Spleen (tissue), 7 donors: Measurements from ENCODE around the gene FGD4.

Experiments used
- POLR2AphosphoS5 ChIP-seq, 3 donors: sonication (generic); formaldehyde crosslinking; IDR thresholded peaks; one replicate each; pipeline ENCODE4 v1.5.1; 2017; ENCODE audit warnings: antibody characterized with exemption in 3 of 3
- TF ChIP-seq, protein P1 (sequence below), 11 experiments: fragments of 200-600 bp in 7 of 11; fragments of 450-650 bp in 4 of 11; sonication (generic) in 4 of 11; IDR thresholded peaks in 8 of 11; conservative IDR thresholded peaks in 3 of 11; 1 replicate in 7 of 11; 2 replicates in 4 of 11; pipeline versions ENCODE4 v1.4.0 to v1.8.0; 2016 to 2021; ENCODE audit warnings: antibody characterized with exemption in 11 of 11, inconsistent platforms in 4 of 11, mild to moderate bottlenecking in 1 of 11
- donor health status: DM: no; HTN: no; CAD: no; lungs with moderate emphysema.
- donor health status: DM: no; HTN: no; CAD: no.
- donor health status: DM: no; HTN: no; CAD: no.

DNA sequence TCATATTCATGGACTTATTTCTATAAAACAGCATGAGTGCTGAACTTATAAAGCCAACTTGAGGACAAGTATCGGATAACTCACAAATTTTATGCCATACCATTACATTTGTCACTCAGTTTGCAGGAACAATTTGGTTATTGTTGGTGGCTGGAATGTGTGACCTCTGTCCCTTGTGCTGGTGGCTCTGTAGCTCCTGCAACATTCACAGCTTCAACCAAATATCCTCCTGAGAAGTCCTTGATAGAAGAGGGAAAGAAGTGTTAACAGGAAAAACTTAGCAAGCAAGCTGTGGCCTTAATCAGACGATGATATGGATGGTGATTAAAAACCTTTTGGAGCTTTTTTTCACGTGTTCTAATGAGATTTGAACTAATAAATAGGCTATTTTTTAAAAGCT lies 218.8 kb downstream of the FGD4 start:
- TF ChIP-seq, protein P1, sequence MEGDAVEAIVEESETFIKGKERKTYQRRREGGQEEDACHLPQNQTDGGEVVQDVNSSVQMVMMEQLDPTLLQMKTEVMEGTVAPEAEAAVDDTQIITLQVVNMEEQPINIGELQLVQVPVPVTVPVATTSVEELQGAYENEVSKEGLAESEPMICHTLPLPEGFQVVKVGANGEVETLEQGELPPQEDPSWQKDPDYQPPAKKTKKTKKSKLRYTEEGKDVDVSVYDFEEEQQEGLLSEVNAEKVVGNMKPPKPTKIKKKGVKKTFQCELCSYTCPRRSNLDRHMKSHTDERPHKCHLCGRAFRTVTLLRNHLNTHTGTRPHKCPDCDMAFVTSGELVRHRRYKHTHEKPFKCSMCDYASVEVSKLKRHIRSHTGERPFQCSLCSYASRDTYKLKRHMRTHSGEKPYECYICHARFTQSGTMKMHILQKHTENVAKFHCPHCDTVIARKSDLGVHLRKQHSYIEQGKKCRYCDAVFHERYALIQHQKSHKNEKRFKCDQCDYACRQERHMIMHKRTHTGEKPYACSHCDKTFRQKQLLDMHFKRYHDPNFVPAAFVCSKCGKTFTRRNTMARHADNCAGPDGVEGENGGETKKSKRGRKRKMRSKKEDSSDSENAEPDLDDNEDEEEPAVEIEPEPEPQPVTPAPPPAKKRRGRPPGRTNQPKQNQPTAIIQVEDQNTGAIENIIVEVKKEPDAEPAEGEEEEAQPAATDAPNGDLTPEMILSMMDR (IDR thresholded peaks at IDR 0.05 in 8 of 11, conservative IDR thresholded peaks at IDR 0.05 in 3 of 11), result no peak
- TF ChIP-seq POLR2AphosphoS5 (IDR thresholded peaks at IDR 0.05), result no peak
